HEK293 (cell line): ENCODE results near the gene FGFR4.

Experiments
- CTCF ChIA-PET: fragments of 350-600 bp; formaldehyde crosslinking; extraction: SDS; loops from one replicate; lab custom pipeline; 2021; ENCODE audit warnings: antibody characterized with exemption; lab: Yijun Ruan, JAX
- POLR2A ChIA-PET: fragments of 300-600 bp; formaldehyde crosslinking; extraction: SDS; loops from one replicate; lab custom pipeline; 2020; ENCODE audit warnings: antibody characterized with exemption, inconsistent platforms; lab: Yijun Ruan, JAX
- H3K27ac ChIP-seq: fragments of 200-500 bp; sonication (Bioruptor generic); 2 replicates; pipeline ENCODE4 v1.5.1; 2014; ENCODE audit warnings: low read depth, low read length, control low read depth, inconsistent platforms; ENCODE audit errors: extremely low read depth
- H3K36me3 ChIP-seq, 2 experiments: fragments of 200-500 bp in 1 of 2; sonication (Bioruptor generic) in 1 of 2; 1 replicate in 1 of 2; 2 replicates in 1 of 2; pipeline ENCODE4 v1.5.1; 2014 to 2017; ENCODE audit warnings: inconsistent platforms in 2 of 2, low read length in 2 of 2; ENCODE audit not compliant: control insufficient read depth in 2 of 2, insufficient read depth in 1 of 2
- H3K4me1 ChIP-seq: fragments of 200-500 bp; sonication (Bioruptor generic); 2 replicates; pipeline ENCODE4 v1.5.1; 2014; ENCODE audit warnings: mild to moderate bottlenecking, low read length, inconsistent platforms; ENCODE audit not compliant: control insufficient read depth, insufficient read depth
- H3K4me3 ChIP-seq: 2 replicates; pipeline ENCODE4 v1.5.1; 2011; ENCODE audit warnings: low read depth, mild to moderate bottlenecking, control low read depth, low read length, moderate library complexity
- H3K9me3 ChIP-seq: fragments of 200-500 bp; sonication (Bioruptor generic); 2 replicates; pipeline ENCODE4 v1.5.1; 2014; ENCODE audit warnings: low read depth, low read length, inconsistent platforms; ENCODE audit not compliant: control insufficient read depth, insufficient read depth
- KLF1 ChIP-seq: fragments of 450-650 bp; formaldehyde crosslinking; IDR thresholded peaks from 2 replicates; pipeline ENCODE4 v1.5.1; 2016; ENCODE audit warnings: missing biosample characterization, missing genetic modification characterization
- MZF1 ChIP-seq: fragments of 450-650 bp; formaldehyde crosslinking; IDR thresholded peaks from 2 replicates; pipeline ENCODE4 v1.5.1; 2017; ENCODE audit warnings: missing biosample characterization, missing genetic modification characterization, borderline replicate concordance
- PRDM1 ChIP-seq: fragments of 450-650 bp; formaldehyde crosslinking; IDR thresholded peaks from 2 replicates; pipeline ENCODE4; 2016; ENCODE audit warnings: missing biosample characterization, missing genetic modification characterization
- SCRT2 ChIP-seq: fragments of 450-650 bp; formaldehyde crosslinking; IDR thresholded peaks from 2 replicates; pipeline ENCODE4 v1.5.1; 2016; ENCODE audit warnings: missing biosample characterization, missing genetic modification characterization
- TCF7L2 ChIP-seq: IDR thresholded peaks from 2 replicates; pipeline ENCODE4 v1.6.1; 2011; ENCODE audit warnings: low read depth, mild to moderate bottlenecking, inconsistent platforms, low read length, moderate library complexity, borderline replicate concordance
- TRIM28 ChIP-seq: IDR thresholded peaks from 2 replicates; pipeline ENCODE4 v1.6.1; 2011; ENCODE audit warnings: low read length, control low read depth, borderline replicate concordance
- WT1 ChIP-seq: fragments of 450-650 bp; formaldehyde crosslinking; IDR thresholded peaks from 2 replicates; pipeline ENCODE4 v1.5.1; 2016; ENCODE audit warnings: missing biosample characterization, missing genetic modification characterization
- YY2 ChIP-seq: fragments of 450-650 bp; formaldehyde crosslinking; IDR thresholded peaks from 2 replicates; pipeline ENCODE4 v1.5.1; 2016; ENCODE audit warnings: missing biosample characterization, missing genetic modification characterization
- ZBTB1 ChIP-seq: fragments of 450-650 bp; formaldehyde crosslinking; IDR thresholded peaks from 2 replicates; pipeline ENCODE4 v1.5.1; 2016; ENCODE audit warnings: missing biosample characterization, missing genetic modification characterization
- ZNF112 ChIP-seq: fragments of 450-650 bp; formaldehyde crosslinking; IDR thresholded peaks from 2 replicates; pipeline ENCODE4 v1.5.0; 2017; ENCODE audit warnings: missing biosample characterization, missing genetic modification characterization
- ZNF114 ChIP-seq: fragments of 450-650 bp; formaldehyde crosslinking; IDR thresholded peaks from 2 replicates; pipeline ENCODE4 v1.5.0; 2017; ENCODE audit warnings: missing biosample characterization, missing genetic modification characterization
- ZNF157 ChIP-seq: fragments of 450-650 bp; formaldehyde crosslinking; IDR thresholded peaks from 2 replicates; pipeline ENCODE4 v1.5.1; 2016; ENCODE audit warnings: missing biosample characterization, missing genetic modification characterization
- ZNF169 ChIP-seq: fragments of 450-650 bp; formaldehyde crosslinking; IDR thresholded peaks from 2 replicates; pipeline ENCODE4 v1.5.1; 2016; ENCODE audit warnings: missing biosample characterization, missing genetic modification characterization
- ZNF175 ChIP-seq: fragments of 450-650 bp; formaldehyde crosslinking; IDR thresholded peaks from 2 replicates; pipeline ENCODE4 v1.5.1; 2016; ENCODE audit warnings: missing biosample characterization, missing genetic modification characterization
- ZNF24 ChIP-seq: fragments of 450-650 bp; formaldehyde crosslinking; IDR thresholded peaks from 2 replicates; pipeline ENCODE4 v1.5.1; 2016; ENCODE audit warnings: missing biosample characterization, missing genetic modification characterization
- ZNF292 ChIP-seq: fragments of 450-650 bp; formaldehyde crosslinking; IDR thresholded peaks from 2 replicates; pipeline ENCODE4 v1.5.1; 2016; ENCODE audit warnings: low read depth, missing biosample characterization, missing genetic modification characterization, borderline replicate concordance
- ZNF426 ChIP-seq: fragments of 450-650 bp; formaldehyde crosslinking; IDR thresholded peaks from 2 replicates; pipeline ENCODE4 v1.5.1; 2017; ENCODE audit warnings: missing biosample characterization, missing genetic modification characterization, mild to moderate bottlenecking, inconsistent platforms, moderate library complexity
- ZNF433 ChIP-seq: fragments of 450-650 bp; formaldehyde crosslinking; IDR thresholded peaks from 2 replicates; pipeline ENCODE4 v1.5.1; 2016; ENCODE audit warnings: missing biosample characterization, missing genetic modification characterization, low read depth
- ZNF473 ChIP-seq: fragments of 450-650 bp; formaldehyde crosslinking; IDR thresholded peaks from 2 replicates; pipeline ENCODE4 v1.5.1; 2017; ENCODE audit warnings: missing biosample characterization, missing genetic modification characterization
- ZNF48 ChIP-seq: fragments of 450-650 bp; formaldehyde crosslinking; IDR thresholded peaks from 2 replicates; pipeline ENCODE4 v1.5.1; 2016; ENCODE audit warnings: missing biosample characterization, missing genetic modification characterization
- ZNF514 ChIP-seq: fragments of 450-650 bp; formaldehyde crosslinking; IDR thresholded peaks from 2 replicates; pipeline ENCODE4 v1.5.1; 2016; ENCODE audit warnings: missing biosample characterization, missing genetic modification characterization
- ZNF623 ChIP-seq: fragments of 450-650 bp; formaldehyde crosslinking; IDR thresholded peaks from 2 replicates; pipeline ENCODE4 v1.5.1; 2016; ENCODE audit warnings: missing biosample characterization, missing genetic modification characterization
- ZNF768 ChIP-seq: fragments of 450-650 bp; formaldehyde crosslinking; IDR thresholded peaks from 2 replicates; pipeline ENCODE4 v1.5.1; 2018; ENCODE audit warnings: missing biosample characterization, mild to moderate bottlenecking, missing genetic modification characterization
- TF ChIP-seq, protein P1 (sequence below): fragments of 450-650 bp; formaldehyde crosslinking; optimal IDR thresholded peaks from 2 replicates; pipeline ENCODE3; 2016; ENCODE audit warnings: missing biosample characterization, mild to moderate bottlenecking, missing genetic modification characterization
- TF ChIP-seq, protein P2 (sequence below): fragments of 450-650 bp; formaldehyde crosslinking; IDR thresholded peaks from 2 replicates; pipeline ENCODE4 v1.5.1; 2016; ENCODE audit warnings: missing biosample characterization, missing genetic modification characterization

Gene FGFR4

DNA sequence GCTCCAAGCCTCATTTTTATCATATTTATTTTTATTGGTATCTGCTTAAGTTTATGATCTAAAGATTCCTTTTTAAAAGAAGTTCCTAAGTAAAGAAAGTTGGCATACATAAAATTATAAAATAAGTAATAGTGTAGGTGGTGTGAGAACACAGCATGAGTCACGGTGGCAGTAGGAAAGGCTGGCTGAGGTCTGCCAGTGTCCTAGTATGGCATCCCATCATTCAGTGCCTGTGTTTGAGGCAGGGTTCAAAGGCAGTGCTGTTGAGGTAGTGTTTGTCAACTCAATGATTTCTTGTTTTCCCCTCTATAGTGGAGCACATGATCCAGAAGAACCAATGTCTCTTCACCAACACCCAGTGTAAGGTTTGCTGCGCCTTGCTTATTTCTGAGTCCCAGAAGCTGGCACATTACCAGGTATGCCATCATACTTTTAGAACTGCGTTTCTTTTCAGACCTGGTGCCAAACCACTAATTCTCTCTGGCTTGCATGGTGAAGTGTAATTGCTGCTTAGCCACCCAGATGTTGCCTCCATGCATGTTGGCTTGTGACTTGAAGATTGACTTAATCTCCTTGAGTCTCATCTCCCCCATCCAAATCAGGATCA is 45.8 kb upstream of the FGFR4 start:
- Histone ChIP-seq H3K9me3 (no peaks in the 10 kb centered on the region), H3K4me3 (no peak overlapping the region), H3K4me1 (no peaks in the 10 kb centered on the region), H3K36me3 (peaks cover 48 to 78% of the 10 kb centered on the region in 2 experiments), H3K27ac (no peak overlapping the region)
- ChIA-PET CTCF (no interaction called here), POLR2A (no interaction called here)
- TF ChIP-seq ZNF48 (tag by site-specific recombination) (no peak), ZNF292 (no peak), TRIM28 (no peak), YY2 (tag by site-specific recombination) (no peak), SCRT2 (no peak), ZNF426 (tag by site-specific recombination) (no peak), ZNF514 (no peak), ZNF24 (no peak), WT1 (tag by site-specific recombination) (no peak), ZBTB1 (no peak), ZNF473 (tag by site-specific recombination) (no peak), ZNF175 (tag by site-specific recombination) (no peak), ZNF623 (tag by site-specific recombination) (no peak), ZNF157 (no peak), ZNF112 (tag by site-specific recombination) (no peak), ZNF768 (tag by site-specific recombination) (no peak), TCF7L2 (no peak), ZNF114 (no peak)
- TF ChIP-seq, protein P1, sequence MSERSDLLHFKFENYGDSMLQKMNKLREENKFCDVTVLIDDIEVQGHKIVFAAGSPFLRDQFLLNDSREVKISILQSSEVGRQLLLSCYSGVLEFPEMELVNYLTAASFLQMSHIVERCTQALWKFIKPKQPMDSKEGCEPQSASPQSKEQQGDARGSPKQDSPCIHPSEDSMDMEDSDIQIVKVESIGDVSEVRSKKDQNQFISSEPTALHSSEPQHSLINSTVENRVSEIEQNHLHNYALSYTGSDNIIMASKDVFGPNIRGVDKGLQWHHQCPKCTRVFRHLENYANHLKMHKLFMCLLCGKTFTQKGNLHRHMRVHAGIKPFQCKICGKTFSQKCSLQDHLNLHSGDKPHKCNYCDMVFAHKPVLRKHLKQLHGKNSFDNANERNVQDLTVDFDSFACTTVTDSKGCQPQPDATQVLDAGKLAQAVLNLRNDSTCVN = no peak
- TF ChIP-seq, protein P2, sequence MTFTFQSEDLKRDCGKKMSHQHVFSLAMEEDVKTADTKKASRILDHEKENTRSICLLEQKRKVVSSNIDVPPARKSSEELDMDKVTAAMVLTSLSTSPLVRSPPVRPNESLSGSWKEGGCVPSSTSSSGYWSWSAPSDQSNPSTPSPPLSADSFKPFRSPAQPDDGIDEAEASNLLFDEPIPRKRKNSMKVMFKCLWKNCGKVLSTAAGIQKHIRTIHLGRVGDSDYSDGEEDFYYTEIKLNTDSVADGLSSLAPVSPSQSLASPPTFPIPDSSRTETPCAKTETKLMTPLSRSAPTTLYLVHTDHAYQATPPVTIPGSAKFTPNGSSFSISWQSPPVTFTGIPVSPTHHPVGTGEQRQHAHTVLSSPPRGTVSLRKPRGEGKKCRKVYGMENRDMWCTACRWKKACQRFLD = no peak

DNA sequence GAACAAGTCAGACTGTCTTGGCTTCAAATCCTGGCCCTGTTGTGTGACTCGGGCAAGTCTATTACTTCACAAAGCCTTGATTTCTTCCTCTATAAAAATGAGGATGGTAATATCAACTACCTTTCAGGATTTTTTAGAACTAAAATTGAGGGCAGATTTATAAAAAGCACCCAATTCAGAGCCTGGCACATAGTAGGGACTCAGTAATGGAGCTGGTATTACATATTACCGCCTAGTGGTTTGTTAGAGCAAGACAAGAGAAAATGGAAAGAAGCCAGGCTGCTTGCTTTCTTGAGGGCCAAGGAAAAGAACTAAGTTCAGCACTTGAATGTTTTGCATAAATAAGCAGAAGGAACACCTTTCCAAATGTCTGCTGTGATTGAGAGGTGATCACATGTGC is 44.8 kb upstream of the FGFR4 start:
- ChIA-PET POLR2A (no interaction called here), CTCF (no interaction called here)
- TF ChIP-seq KLF1 (tag by site-specific recombination) (no peak), ZNF169 (tag by site-specific recombination) (no peak), ZNF433 (no peak), PRDM1 (tag by site-specific recombination) (no peak), MZF1 (tag by site-specific recombination) (no peak)
- Histone ChIP-seq H3K4me1 (no peaks in the 10 kb centered on the region), H3K27ac (no peak overlapping the region), H3K9me3 (no peaks in the 10 kb centered on the region), H3K36me3 (peaks cover 56 to 75% of the 10 kb centered on the region in 2 experiments), H3K4me3 (no peak overlapping the region)
